Central memory CD8-positive, alpha-beta T cell (primary cell): ENCODE data around the gene HECW1.

Experiments used
- ATAC-seq: fragments of 150-1000 bp; cut with Tn5 transposase; replicated peaks from 2 replicates; pipeline ENCODE4 v1.10.0; 2022; ENCODE audit warnings: mild to moderate bottlenecking, moderate FRiP score, moderate number of reproducible peaks; ENCODE audit not compliant: poor library complexity, severe bottlenecking; ENCODE audit errors: extremely low read depth
- DNase-seq, 2 donors: peaks; one replicate each; pipeline ENCODE4 v3.0.0; 2021; ENCODE audit warnings: low spot score in 2 of 2
- H3K27ac Mint-ChIP-seq: one replicate; pipeline ENCODE4 v1.8.0; 2022; ENCODE audit warnings: low read depth, mild to moderate bottlenecking, moderate library complexity, mixed read lengths
- H3K27me3 Mint-ChIP-seq: one replicate; pipeline ENCODE4 v1.8.0; 2022; ENCODE audit warnings: mixed read lengths
- H3K36me3 Mint-ChIP-seq: one replicate; pipeline ENCODE4 v1.8.0; 2022; ENCODE audit warnings: mild to moderate bottlenecking, moderate library complexity, mixed read lengths; ENCODE audit not compliant: insufficient read depth
- H3K4me1 Mint-ChIP-seq: one replicate; pipeline ENCODE4 v1.8.0; 2022; ENCODE audit warnings: mixed read lengths
- H3K4me3 Mint-ChIP-seq: one replicate; pipeline ENCODE4 v1.8.0; 2022; ENCODE audit warnings: mild to moderate bottlenecking, moderate library complexity, mixed read lengths
- H3K9me3 Mint-ChIP-seq: one replicate; pipeline ENCODE4 v1.8.0; 2022; ENCODE audit warnings: mixed read lengths

Gene HECW1

GRCh38 chr7:43431020-43431595, 318.7 kb downstream of the HECW1 start:
- no peaks in the 10 kb centered on the region for H3K27me3 Mint-ChIP-seq
- no peak for DNase-seq

GRCh38 chr7:43433639-43434038, 321.2 kb downstream of the HECW1 start:
- ATAC-seq (no peak), DNase-seq (no peak)
- no peak overlapping the region for H3K4me3 Mint-ChIP-seq
- H3K4me1 Mint-ChIP-seq: no peaks in the 10 kb centered on the region
- H3K27me3 Mint-ChIP-seq: no peaks in the 10 kb centered on the region
- H3K27ac Mint-ChIP-seq: no peak overlapping the region
- H3K36me3 Mint-ChIP-seq: no peaks in the 10 kb centered on the region
- no peaks in the 10 kb centered on the region for H3K9me3 Mint-ChIP-seq

More at GRCh38 chr7:43431020-43431595, 318.7 kb downstream of the HECW1 start:
- Mint-ChIP-seq H3K36me3 (no peaks in the 10 kb centered on the region), H3K9me3 (no peaks in the 10 kb centered on the region), H3K27ac (no peak overlapping the region), H3K4me1 (no peaks in the 10 kb centered on the region), H3K4me3 (no peak overlapping the region)
- ATAC-seq: no peak

- H3K4me3 Mint-ChIP-seq: no peak overlapping the region
- H3K36me3 Mint-ChIP-seq: no peaks in the 10 kb centered on the region
- H3K27ac Mint-ChIP-seq: no peak overlapping the region
- H3K4me1 Mint-ChIP-seq: peaks cover 9% of the 10 kb centered on the region
- H3K9me3 Mint-ChIP-seq: no peaks in the 10 kb centered on the region
- no peak for ATAC-seq
- DNase-seq: no peak
- no peaks in the 10 kb centered on the region for H3K27me3 Mint-ChIP-seq
Observed at GRCh38 chr7:43437001-43437400, 324.6 kb downstream of the HECW1 start.

- no peak overlapping the region for H3K4me3 Mint-ChIP-seq
- DNase-seq (no peak), ATAC-seq (no peak)
- no peaks in the 10 kb centered on the region for H3K9me3 Mint-ChIP-seq
- H3K36me3 Mint-ChIP-seq: no peaks in the 10 kb centered on the region
- no peak overlapping the region for H3K27ac Mint-ChIP-seq
- peaks cover 1% of the 10 kb centered on the region for H3K27me3 Mint-ChIP-seq
- H3K4me1 Mint-ChIP-seq: peaks cover 9% of the 10 kb centered on the region
Observed at GRCh38 chr7:43438897-43439479, 326.5 kb downstream of the HECW1 start.

- H3K9me3 Mint-ChIP-seq: no peaks in the 10 kb centered on the region
- H3K27me3 Mint-ChIP-seq: peaks cover 8% of the 10 kb centered on the region
- peak in 1 of 2 donors; percentile 25 for DNase-seq
- no peak overlapping the region for H3K27ac Mint-ChIP-seq
- no peaks in the 10 kb centered on the region for H3K36me3 Mint-ChIP-seq
- H3K4me1 Mint-ChIP-seq: peaks cover 9% of the 10 kb centered on the region
- peak; percentile 62 for ATAC-seq
- no peak overlapping the region for H3K4me3 Mint-ChIP-seq
Observed at GRCh38 chr7:43439631-43440401, 327.4 kb downstream of the HECW1 start.

GRCh38 chr7:43441231-43442130, 329.0 kb downstream of the HECW1 start:
- DNase-seq: no peak
- no peaks in the 10 kb centered on the region for H3K9me3 Mint-ChIP-seq
- no peak overlapping the region for H3K27ac Mint-ChIP-seq
- H3K4me1 Mint-ChIP-seq: peaks cover 9% of the 10 kb centered on the region
- no peak for ATAC-seq
- H3K36me3 Mint-ChIP-seq: no peaks in the 10 kb centered on the region
- peaks cover 8% of the 10 kb centered on the region for H3K27me3 Mint-ChIP-seq
- H3K4me3 Mint-ChIP-seq: no peak overlapping the region

- Mint-ChIP-seq H3K9me3 (no peaks in the 10 kb centered on the region), H3K36me3 (no peaks in the 10 kb centered on the region)
- ATAC-seq: no peak
Observed at GRCh38 chr7:43443381-43443780, 330.9 kb downstream of the HECW1 start.

GRCh38 chr7:43444711-43445578, 332.5 kb downstream of the HECW1 start:
- no peaks in the 10 kb centered on the region for H3K36me3 Mint-ChIP-seq
- peaks cover 5% of the 10 kb centered on the region for H3K4me1 Mint-ChIP-seq
- H3K9me3 Mint-ChIP-seq: no peaks in the 10 kb centered on the region
- no peak overlapping the region for H3K27ac Mint-ChIP-seq
- no peak overlapping the region for H3K4me3 Mint-ChIP-seq
- H3K27me3 Mint-ChIP-seq: peaks cover 8% of the 10 kb centered on the region
- ATAC-seq (no peak), DNase-seq (no peak)

More at GRCh38 chr7:43443381-43443780, 330.9 kb downstream of the HECW1 start:
- H3K27ac Mint-ChIP-seq: no peak overlapping the region
- DNase-seq: no peak
- H3K27me3 Mint-ChIP-seq: peaks cover 8% of the 10 kb centered on the region
- H3K4me1 Mint-ChIP-seq: peaks cover 9% of the 10 kb centered on the region
- no peak overlapping the region for H3K4me3 Mint-ChIP-seq

GRCh38 chr7:43449577-43449976, 337.1 kb downstream of the HECW1 start:
- ATAC-seq (no peak), DNase-seq (no peak)
- Mint-ChIP-seq H3K9me3 (no peaks in the 10 kb centered on the region), H3K27me3 (peaks cover under 1% of the 10 kb centered on the region), H3K4me1 (no peaks in the 10 kb centered on the region), H3K27ac (no peak overlapping the region), H3K36me3 (no peaks in the 10 kb centered on the region), H3K4me3 (no peak overlapping the region)

- DNase-seq (no peak), ATAC-seq (no peak)
- Mint-ChIP-seq H3K9me3 (no peaks in the 10 kb centered on the region), H3K27me3 (no peaks in the 10 kb centered on the region), H3K27ac (no peak overlapping the region), H3K36me3 (no peaks in the 10 kb centered on the region), H3K4me1 (peaks cover 7% of the 10 kb centered on the region), H3K4me3 (no peak overlapping the region)
Observed at GRCh38 chr7:43450894-43451293, 338.4 kb downstream of the HECW1 start.

- DNase-seq: no peak
- no peak overlapping the region for H3K27ac Mint-ChIP-seq
- no peaks in the 10 kb centered on the region for H3K27me3 Mint-ChIP-seq
- no peaks in the 10 kb centered on the region for H3K9me3 Mint-ChIP-seq
- no peaks in the 10 kb centered on the region for H3K36me3 Mint-ChIP-seq
- no peak for ATAC-seq
- no peak overlapping the region for H3K4me3 Mint-ChIP-seq
- H3K4me1 Mint-ChIP-seq: peaks cover 7% of the 10 kb centered on the region
Observed at GRCh38 chr7:43454936-43455518, 342.6 kb downstream of the HECW1 start.
